ENCODE measurements around the gene COL6A2.

The COL6A2 gene

DNA sequence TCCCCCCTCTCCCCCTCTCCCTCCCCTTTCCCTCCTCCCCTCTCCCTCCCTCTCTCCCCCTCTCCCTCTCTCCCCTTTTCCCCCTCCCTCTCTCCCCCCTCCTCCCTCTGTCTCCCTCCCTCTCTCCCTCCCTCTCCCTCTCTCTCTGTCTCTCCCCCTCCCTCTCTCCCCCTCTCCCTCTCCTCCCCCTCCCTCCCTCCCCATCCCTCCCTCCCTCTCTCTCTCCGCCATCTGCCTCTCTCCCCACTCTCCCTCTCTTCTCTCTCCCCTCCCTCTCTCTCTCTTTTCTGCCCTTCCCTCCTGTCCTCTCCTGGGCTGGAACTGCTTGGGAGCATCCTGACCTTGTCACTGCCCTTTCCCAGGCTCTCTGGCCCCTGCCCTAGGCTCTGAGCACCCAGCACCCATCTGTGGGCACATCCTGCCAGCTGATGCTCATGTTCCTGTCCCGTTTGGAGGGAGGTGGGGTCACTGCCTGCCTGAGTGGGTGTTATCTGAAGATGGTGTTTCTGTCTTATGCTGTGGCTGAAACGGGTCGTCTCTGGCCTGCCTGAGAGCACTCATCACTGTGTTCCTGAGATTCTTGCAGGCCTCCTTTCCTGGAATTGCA is 46.7 kb downstream of the COL6A2 start:
- DNase-seq, result no peak

DNA sequence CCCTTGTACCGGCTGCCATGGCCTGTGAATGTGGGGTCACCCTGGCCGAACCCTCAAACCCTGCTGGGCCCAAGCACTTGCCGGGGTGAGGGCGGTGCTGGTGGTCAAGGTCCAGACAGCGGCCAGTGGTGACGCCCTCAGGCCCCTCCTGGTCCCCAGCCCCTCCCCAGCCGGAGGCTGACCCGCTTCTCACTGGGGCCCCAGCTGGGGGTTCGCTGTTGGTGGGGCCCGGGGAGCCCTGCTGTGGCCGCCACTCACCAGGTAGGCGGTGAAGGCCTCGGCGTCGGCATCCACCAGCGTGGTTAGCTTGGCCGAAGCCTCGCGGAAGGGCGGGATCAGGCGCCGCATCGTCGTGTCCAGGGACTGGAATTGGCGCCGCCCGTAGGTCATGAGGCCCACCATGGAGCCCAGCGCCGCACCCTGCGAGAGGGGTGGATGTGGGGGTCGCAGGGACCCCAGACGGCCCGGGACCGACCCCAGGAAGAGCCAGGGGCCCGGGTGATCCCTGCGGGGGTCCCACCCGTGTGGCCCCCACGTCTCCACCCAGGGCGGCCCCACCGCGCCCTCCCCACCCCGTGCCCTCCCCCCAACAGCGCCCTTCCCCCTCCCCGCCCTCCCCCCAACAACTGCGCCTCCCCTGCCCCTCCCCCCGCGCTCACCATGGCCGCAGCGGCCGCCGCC is 47.4 kb downstream of the COL6A2 start:
- DNase-seq, result no peak

DNA sequence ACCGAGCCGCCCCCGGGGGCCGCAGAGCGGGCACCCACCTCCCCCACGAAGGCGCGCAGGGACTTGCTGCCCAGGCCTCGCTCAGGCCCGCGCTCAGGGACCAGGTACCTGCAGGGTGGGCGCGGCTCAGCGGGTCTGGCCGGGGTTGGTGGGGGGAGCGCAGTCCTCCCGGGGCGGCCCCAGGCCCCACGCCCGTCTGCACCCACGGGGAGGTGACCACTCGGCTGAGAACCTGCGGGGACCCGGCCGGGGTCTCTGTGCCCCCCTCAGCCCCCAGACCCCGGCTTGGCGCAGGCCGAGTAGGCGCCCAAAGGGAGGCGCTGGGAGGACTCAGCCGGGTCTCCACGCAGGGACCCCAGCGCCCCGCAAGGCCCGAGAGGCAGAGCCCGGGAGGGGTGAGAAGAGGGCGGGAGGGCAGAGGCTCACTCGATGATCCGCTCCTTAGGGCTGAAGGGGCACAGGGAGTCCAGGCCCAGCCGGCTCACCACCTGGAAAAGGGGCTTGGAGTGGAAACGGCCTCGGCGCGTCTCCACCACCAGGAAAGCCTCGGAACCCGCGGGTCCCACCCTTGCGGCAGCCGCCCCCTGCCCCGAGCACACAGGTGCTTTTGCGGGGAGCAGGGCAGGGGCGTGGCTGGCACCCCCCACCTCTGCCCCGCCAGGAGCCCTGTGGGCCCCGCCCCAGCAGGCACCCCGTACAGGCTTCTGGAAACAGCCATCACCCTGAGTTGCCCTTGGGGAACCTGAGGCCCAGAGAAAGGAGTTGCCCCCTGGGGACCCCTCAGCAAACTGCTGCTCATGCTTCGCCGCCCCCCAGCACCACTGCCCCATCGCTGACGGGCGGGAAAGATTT is 48.2 kb downstream of the COL6A2 start:
- no peak for DNase-seq

DNA sequence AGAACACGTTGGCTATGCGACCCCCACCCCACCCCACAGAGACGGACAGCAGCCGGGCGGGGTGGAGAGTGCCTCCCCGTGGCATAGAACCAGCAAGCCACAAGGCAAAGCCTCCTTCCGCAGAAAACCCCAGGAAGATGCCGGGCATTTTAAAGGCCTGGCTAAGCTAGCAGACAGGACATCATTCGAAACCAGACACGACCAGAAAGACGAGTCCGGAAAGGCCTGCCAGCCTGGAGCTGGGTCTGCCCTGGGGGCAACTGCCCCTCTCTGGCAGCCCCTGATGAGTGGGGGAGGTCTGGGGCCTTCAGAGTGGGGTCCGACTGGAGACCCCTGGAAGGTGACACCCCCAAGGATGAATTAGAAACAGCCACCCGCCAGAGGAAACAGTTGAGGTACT is 48.9 kb downstream of the COL6A2 start:
- no peak for DNase-seq

DNA sequence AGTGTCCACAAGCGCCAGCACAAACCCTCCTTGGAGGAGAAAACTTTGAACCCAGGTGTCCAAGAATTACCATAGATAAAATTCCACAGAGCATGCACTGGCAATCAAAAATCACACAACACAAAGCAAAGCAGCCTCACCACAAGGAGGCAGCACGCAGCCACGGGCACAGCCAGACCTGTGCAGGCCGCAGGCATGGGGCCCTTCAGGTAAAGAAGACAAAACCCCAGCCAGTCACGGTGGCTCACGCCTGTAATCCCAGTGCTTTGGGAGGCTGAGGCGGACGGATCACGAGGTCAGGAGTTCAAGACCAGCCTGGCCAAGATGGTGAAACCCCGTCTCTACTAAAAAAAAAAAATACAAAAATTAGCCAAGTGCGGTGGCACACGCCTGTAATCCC is 49.5 kb downstream of the COL6A2 start:
- DNase-seq, result peak; percentile 8

DNA sequence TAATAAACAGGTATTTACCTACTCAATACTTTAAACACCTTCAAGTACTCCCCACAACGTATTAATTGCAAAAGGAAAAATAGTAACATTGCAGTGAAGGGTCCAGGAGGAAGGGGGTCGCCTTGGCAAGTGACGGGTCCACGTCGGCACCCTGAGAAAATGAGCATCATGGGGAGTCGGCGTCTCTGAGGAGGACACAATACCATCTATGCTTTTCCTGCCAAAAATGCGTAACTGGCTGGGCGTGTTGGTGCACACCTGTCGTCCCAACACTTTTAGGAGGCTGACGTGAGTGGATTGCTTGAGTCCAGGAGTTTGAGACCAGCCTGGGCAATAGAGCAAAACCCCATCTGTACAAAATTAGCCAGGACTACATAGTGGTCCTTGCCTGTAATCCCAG is 50.2 kb downstream of the COL6A2 start:
- no peak for DNase-seq

DNA sequence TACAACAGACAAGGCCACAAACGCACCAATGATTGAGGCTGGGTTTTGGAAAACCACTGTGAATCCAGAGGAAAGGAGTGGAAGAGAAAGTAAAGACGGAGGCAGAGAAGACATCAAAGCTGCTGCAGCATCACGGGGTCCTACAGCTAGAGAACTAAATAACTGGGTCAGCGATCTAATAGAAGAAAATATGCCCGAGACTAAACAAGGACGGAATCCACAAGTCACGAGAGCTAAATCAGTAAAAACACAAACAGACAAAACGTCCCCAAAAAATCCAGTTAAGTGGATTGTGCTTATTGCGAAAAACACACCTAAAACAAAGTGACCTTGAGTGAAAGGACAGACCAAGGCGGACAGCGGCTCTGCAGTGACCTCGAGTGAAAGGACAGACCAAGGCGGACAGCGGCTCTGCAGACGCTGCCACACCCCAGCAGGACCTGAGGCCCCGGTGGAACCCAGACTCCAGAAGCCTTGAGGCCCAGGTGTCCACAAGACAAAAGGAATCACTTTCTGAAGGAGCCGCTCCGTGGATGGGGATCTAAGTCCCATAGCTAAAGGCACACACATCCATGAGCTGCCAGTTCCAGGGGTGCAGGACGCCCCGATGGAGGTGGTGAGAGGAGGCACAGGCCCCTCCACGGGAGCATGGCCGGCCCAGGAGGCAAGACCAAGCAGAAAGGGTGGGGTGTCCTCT is 51.4 kb downstream of the COL6A2 start:
- DNase-seq, result no peak

DNA sequence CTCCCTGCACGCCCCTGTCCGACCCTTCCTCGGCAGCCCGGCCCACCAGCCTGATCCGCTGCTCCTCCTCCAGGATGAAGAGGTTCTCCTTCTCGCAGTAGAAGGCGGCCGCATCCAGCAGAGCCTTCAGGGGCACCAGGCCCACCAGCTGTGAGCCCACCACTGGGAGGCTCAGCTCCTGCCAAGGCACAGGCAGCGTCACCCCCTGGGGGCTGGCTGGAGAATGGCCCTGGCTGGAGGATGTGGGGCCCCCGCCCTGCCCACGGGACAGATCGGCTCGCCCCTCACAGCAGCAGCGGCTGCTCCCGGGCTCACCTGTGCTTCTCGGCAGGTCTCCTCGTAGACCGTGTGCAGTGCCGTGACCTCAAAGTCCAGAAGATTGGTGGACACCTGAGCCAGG is 52.2 kb downstream of the COL6A2 start:
- DNase-seq, result no peak

DNA sequence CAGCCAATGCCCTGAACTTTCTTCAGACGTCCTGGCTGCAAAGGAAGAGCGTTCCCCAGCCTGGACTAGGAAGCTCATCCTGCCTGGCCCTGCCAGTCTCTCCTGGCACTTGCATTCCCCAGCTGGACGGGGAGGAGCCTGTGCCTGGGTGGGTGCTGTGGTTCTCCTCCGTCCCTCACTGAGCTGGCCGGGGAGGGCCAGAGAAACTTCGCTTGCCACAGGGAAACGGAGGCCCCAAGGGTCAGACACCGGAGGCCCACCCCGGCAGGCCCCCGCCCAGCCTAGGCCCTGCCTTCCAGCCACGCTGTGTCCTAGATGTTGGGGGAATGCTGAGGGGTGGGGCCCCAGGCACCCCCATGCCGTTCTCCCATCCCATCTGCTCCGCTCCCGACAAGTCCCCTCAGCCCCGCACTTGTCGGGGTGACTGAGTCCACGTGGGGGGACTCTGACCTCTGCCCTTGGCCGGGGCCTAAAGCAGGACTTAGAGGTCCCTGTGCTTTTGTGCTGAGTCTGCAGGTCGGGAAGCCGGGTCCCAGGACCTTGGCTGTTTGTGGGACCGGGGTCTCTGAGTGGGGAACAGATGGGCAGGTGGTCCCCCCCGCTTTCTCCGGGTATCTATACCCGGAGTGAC is 52.7 kb downstream of the COL6A2 start:
- no peak for DNase-seq

DNA sequence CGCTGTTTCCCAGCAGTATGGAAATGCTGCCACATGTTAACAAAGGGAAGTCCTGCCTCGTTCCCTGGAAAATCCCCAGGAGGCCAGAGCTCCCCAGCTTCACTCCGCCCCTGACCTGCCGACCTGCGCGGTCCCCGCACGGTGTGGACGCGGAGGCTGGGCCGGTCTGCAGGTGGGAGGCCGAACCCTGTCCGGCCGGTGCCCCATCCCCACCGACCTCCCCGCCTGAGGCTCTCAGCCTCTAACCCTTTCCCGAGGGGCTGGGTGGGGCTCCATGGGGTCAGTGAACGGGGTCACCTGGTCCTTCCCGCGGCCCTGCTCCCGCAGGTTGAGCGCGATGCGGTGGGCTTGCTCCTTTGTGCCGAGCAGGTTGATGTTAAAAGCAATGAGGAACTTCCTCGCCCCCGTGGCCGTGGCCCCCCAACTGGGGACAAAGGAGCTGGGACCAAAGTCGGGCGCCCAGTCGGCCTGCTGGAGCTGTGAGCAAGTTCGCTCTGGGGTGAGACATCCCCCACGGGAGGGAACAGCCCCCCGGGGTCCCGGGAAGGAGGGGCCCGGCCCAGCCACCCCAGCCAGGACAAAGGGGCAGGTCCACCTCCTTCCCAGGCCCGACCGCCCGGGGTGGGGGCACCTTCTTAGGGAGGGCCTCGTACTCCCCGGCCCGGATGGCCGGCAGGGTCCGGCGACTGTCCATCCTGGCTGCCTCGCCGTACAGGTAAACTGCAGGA is 53.5 kb downstream of the COL6A2 start:
- no peak for DNase-seq

DNA sequence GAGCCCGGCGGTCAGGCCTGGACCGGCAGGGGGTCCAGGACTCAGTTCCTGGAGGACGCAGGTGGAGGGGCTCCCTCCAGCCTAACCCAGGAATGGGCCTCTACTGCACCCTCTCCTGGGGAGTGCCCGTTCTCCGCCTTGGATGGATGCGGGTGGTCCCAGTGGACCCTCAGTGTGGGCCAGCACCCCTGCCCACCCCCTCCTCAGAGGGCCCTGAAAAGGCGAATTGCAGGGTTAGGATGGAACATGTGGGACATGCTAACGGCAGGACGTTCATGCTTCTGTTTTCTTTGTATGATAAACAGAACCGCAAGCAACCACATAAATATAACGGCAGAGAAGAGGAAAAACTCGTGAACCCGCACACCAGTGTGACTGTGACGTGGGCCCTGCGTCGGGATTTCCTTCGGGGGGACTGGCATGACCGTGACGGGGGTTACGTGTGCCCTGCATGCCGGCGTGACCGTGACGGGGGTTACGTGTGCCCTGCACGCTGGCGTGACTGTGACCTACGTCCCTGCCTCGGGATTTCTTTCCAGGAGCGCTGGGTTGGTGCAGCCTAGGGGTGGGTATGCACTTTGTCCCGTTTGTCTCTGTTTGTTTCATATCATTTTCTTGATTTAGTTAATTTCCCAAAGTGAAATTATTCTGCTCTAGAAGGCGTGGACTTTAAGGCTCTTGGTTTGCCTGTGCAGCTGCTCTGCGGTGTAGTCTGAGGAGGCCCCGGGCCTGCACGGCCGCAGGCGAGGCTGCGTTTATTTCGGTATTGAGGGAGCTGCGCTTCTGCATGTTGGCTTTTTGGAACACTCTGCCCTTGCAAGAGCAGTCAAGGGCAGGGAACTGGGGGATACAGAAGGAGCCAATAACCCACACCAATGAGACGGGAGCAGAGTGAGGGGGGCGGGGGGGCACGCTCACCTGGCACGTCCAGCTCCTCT is 54.3 kb downstream of the COL6A2 start:
- DNase-seq, result no peak

DNA sequence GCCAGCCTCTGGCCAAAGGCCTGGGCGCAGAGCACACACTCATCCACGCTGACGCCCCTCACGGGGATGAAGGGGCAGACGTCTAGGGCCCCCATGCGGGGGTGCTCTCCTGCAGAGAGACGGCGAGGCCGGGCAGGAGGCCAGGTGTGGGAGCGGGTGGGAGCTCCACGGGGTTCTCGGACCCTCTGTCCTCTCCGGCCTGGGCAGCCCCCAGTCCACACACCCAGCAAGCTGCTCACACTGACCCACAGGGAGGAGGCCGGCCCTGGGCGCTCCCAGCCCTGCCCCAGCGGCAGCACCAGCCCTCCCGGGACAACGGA is 55.0 kb downstream of the COL6A2 start:
- DNase-seq, result no peak

DNA sequence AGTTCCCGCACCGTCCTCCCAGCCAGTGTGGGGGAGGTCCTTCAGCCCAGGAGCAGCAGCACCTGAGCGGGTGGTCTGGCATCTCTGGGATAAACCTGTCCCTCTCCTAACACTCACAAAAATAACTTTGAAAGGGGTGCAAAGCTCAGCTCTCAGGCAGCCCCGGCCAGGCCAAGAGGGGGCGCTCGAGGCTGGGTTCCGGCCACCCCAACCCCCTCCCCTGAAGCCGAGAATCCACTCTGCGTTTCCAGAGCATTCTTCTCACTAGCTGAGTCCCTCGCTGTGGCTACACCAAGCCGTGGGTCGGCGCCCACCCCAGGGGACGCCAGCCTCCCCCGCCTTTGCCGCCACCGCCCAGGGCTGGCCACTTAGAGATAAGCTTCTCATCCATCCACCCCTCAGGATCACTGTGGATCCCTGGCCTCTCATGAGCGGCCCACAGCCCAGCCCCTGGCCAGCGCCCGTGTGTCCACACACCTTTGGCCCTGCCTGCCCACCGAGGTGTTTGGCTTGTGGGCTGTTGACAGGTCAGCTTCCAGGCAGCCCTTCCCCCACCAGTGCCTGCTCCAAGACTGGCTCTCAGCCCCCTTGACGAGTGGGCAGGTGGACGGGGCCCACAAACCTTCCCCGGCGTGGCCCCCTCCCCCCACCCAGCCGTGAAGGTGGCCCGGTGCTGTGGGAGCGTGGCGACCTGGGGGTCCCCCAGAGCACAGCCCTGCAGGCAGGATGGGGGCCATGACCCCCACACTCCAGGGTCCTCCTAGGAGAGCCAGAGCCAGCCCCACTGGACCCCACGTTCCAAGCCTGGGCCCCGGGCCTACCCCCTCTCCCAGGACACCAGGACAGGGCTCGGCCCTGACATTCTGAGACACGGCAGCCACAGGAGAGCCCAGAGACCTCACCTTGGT is 55.6 kb downstream of the COL6A2 start:
- peak; percentile 15 for DNase-seq

DNA sequence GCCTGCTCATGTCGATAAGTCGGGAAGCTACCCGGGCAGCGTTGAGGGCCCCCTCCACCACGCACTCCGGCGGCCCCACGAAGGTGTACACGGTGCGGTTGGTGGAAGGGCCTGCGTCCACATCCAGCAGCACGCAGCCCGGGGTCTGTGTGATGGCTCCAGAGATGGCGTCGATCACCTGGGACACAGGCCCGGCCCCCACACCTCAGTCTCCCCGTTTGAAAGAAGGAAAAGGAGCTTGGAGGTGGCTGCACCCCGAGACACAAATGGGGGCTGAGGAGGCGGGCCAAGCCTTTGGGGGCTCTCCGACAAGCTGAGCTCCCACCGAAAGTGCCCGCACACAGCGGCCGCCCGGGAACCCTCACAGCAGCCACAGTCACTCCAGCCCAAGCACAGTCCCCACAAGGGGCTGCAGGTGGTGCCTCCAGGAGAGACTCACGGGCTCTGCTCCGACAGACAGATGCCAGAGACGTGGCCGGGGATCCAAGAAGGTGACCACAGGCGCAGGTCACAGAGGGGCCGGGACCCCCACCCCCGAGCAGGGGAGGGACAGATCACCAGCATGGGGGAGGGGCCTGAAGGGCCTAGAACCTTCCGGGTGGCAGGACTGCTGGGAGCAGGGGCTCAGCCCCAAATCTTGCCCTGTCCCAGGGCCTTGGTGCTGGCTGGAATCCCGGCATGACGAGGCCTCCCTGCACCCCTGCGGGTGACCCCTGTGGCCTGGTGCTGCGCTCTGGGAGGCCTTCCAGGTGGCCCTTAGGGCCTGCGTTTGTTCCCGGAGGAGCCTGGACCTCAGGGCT is 56.4 kb downstream of the COL6A2 start:
- DNase-seq, result no peak

DNA sequence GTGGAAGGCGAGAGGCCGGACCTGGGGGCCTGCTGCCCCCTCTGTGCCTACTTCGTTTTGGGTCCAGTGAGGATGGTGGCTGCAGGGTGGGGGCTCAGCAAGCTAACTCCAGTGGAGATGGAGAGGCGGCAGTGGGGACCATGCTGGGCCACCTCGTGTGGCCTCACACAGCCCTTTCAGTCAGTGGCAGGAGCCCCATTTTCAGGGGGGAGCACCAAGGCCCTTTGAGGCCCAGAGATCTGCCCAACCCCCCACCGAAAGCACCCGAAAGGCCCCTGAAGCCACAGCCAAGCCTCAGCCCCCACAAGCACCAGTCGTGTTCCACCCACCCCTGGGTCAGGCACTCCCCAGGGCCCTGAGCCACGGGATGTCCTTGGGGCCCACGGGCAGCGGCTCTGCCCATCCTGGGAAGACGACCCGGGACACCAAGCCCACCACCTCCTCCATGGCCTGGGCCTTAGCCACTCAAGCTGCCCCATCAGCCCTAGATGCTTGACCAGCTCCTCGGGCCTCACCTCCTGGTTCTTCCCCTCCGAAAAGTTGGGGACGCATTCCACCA is 57.1 kb downstream of the COL6A2 start:
- no peak for DNase-seq

DNA sequence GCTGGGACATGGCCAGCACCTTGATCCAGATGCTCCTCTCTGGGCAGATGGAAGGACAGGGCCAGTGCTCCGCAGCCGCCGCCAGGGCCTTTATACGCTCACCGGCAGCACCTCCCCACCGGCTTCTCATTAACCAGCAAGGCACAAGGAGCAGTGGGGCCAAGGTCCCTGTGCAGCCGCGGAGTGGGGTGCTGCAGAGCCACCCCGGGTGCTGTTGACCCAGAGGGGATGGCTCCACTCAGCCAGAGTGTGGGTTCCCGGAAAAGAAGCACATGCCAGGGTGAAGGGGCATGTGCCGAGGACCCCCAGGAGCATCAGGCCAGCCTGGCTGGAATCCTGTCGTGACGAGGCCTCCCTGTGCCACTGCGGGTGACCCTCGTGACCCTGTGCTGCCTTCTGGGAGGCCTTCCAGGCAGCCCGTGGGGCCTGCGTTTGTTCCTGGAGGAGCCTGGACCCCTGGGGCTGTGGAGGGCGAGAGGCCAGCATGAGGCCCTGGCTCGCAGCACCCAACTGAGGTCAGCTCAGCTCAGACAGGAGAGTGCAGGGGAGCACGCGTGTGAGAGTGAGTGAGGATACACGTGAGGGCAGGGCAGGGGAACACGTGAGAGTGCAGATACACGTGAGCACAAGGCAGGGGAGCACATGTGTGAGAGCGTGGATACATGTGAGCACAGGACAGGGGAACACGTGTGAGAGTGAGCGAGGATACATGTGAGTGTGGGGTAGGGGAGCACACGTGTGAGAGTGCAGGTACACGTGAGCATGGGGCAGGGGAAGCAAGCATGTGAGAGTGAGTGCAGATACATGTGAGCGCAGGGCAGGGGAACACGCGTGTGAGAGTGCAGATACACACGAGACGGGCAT is 57.8 kb downstream of the COL6A2 start, which contains the start of gene FTCD:
TSS of gene FTCD (minus strand) at position 66 of the 864 bp plus-strand sequence. CDS start at position 10, 56 bp downstream.
- DNase-seq, result no peak

DNA sequence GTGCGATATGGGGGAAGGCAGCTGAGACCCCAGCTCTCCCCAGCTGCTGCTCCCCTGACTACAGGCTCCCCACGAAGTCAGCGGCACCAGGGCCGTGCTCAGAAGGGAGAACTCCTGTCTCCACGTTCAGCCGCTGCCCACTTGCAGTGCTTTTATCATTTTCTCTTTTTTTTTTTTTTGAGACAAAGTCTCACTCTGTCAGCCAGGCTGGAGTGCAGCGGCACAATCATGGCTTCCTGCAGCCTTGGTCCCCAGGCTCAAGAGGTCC is 58.4 kb downstream of the COL6A2 start:
- no peak for DNase-seq

DNA sequence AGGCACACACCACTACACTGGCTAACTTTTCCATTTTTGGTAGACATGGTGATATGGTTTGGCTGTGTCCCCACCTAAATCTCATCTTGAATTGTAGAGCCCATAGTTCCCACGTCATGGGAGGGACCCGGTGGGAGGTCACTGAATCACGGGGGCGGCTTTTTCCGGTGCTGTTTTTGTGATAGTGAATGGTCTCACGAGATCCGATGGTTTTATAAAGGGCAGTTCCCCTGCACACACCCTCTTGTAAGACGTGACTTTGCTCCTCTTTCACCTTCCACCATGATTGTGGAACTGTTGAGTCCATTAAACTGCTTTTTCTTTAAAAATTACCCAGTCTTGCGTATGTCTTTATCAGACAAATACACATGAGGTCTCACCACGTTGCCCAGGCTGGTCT is 58.8 kb downstream of the COL6A2 start:
- no peak for DNase-seq

Data from central memory CD4-positive, alpha-beta T cell (primary cell).